CD4-positive, alpha-beta T cell treated with Interferon alpha-2 for 1 hour (primary cell): ENCODE data around the gene ALOX5.

Source experiments
- DNase-seq, 2 donors: peaks; one replicate each; pipeline ENCODE4 v3.0.0-alpha.2; 2020 to 2022

Gene ALOX5

DNA sequence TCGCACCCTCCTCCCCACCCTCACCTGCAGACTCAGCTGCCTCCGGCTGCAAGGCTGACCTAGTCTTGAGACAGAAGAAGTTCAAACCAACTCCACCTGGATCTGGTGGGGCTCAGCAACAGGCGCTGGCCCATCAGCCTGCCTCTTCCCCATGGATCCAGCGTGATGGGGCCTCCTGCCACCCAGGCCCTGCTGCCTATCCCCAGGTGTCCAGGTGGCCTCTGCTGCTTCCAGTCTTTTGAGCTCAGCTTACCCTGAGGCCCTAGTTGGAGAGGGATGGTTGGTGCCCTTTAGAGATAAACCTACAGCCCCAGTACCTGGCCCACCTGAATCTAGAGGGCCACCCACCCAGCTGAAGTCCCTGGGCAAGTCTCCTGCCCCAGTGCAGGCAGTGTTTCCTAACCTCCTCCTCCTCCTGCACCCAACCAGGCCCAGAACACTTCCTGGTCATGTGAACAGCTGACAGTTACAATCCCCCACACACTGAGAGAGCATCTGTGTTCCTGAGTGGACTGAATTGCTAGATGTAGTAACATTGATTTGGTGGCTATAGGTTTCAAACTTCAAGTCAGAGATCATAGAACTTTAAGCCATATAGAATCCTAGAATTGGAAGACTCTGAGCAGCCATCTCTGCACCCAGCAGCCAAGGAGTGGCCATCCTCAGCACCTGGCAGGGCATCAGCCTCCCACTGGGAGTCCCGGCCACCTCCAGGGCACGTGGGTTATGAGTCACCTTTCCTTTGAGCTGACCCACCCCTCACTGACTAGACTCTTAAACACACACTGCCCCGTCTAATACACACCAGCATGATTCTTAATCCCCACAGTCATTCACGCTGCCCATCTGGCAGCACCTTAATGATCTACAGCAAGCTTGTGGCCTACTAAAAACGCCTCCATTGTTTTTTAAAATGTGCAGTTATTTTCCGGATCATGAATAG is 51.9 kb downstream of the ALOX5 start:
- no peak for DNase-seq

- DNase-seq, result no peak
These were observed 53.4 kb downstream of the ALOX5 start for GRCh38 chr10:45427262-45427969.

DNA sequence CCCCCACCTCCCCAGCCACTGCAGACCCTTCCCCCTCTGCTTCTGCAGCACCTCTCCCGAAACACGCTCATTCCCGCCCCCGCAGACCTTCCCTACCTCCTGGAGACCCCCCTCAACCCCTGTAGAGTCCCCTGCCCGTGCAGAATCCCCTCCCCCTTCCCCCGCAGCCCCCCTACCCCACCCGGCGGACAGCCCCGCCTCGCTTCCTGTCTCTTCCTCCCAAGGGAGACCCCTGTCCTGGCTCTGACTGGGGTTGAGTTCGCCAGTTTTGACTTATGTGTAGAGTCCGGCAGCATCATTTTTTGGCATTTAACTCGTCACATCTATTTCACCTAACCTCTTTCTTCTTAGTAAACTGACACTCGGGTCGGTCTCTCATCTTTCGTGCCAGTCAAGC is 54.0 kb downstream of the ALOX5 start:
- no peak for DNase-seq

GRCh38 chr10:45428611-45429510 is 54.8 kb downstream of the ALOX5 start:
- no peak for DNase-seq

DNA sequence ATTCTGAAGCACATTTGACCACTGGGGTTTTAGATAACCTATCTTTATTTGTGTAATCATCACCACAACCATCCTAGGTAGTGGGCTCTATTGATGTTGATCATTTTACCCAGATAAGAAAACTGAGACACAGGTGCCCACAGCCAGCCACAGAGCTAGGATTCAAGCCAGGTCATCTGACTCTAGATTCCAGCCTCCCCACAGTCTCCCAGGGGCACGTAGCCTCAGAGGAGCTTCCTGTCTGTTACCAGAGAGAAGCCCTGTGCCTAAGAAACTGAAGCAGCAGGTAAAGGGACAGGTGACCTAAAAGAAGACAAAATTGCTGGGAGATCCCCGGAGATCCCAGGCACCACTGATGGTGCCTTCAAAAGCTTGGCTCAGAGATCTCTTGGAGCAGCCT is 55.8 kb downstream of the ALOX5 start:
- DNase-seq, result no peak

GRCh38 chr10:45432113-45432512 is 58.1 kb downstream of the ALOX5 start:
- no peak for DNase-seq

- DNase-seq, result no peak
These were observed 58.9 kb downstream of the ALOX5 start for GRCh38 chr10:45432700-45433472.

GRCh38 chr10:45433716-45434469 is 59.9 kb downstream of the ALOX5 start:
- peak in 1 of 2 donors; percentile 31 for DNase-seq

DNA sequence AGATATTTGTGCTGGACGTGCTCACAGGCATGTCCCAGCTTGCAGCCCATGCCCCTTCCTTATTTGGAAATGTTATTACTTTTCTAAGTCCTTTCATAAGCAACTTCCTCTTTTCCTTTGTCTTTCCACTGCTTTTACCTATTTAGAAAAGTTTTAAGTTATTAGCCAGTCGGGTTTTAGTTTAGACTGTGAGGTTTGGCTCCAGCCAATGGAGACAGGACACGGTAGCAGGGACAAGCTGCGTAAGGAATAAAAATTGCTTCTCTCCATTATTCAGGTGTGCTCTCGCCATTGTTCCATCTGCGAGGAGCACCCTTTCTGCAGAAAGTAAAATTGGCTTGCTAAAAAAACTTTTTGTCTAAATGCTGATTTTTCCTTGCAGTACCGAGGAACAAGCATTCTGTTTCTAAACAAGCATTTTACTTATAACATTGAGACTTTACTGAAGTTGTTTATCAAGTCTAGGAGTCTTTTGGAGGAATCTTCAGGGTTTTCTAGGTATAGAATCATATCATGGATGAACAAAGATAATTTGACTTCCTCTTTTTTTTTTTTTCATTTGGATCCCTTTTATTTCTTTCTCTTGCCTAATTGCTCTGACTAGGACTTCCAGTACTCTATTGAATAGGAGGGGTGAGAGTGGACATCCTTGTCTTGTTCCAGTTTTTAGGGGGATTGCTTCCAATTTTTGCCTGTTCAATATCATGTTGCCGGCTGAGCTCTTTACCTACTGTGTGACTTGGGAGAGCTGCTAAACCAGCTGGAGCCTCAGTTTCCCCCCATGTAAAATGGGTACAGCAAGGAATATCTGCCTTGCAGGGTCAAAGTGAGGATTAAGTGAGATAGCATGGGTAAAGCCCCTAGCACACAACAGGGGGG is 63.8 kb downstream of the ALOX5 start:
- no peak for DNase-seq

DNA sequence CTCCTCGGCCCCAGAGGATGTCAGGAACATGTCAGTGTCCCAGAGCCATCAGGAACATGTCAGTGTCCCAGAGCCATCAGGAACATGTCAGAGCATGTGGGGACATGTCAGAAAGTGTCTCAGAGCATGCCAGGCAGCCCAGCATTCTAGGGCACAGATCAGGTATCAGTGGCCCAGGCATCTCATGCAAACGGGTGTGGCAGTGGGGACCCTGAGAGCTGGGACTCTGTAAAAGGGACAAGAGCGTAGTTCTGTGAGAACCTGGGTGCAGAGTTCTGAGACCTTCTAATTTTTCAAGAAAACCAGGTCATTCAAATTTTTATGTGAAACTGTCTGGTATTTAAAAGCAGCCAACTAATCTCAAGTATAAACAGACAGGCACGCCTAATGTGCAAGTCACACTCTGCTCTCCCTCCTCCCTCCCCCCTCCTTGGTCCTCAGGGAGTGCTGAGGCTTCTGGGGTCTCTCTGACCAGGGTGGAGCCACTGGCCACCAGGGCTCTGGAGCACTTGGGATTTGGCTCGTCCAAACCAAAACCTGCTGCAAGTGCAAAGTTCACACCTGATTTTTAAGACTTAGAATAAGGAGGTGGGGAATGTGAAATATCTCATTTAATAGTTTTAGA is 64.6 kb downstream of the ALOX5 start:
- no peak for DNase-seq

GRCh38 chr10:45439365-45439764 is 65.3 kb downstream of the ALOX5 start:
- DNase-seq, result no peak

- no peak for DNase-seq
These were observed 65.9 kb downstream of the ALOX5 start for GRCh38 chr10:45439873-45440272.

GRCh38 chr10:45440511-45441062 is 66.6 kb downstream of the ALOX5 start:
- DNase-seq, result no peak

DNA sequence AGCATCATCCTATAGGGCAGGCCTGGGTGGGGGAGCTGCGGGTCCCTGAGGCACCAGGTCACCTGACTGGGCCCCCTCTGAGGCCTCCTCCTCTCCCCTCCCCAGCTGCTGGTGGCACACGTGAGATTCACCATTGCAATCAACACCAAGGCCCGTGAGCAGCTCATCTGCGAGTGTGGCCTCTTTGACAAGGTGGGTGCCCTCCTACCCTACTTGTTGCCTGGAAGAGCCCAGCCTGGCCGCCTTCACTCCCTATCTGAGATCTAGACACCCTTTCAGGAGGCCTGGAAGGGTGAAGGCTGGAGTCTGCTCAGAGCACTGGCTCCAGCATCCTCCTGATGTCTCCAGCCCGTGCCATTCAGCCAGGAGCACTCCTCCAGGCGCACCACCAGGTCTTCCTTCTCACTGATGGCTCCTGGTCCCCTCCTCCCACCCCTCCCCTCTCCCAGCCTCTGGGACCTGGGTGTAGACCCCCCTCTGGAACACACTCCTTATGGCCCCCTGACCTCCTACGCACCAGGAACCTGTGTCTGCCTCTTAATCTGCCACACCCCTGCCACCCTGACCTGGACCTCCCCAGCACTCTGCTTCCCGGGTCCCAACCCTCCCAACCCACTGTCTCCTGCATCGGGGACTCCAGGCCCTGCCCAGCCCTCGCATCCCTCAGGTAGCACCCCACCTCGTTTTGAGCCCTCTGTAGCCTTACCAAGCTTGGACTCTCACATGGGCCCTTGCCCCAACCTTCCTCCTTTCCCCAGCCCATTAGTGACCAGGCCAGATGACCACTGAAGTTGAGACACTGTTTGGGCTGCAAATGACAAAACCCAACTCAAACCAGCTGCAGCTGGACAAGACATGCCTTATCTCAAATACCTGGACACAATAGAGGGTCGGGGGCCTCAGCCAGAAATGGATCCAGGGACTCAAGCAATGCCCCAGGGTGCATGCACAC is 67.5 kb downstream of the ALOX5 start:
- no peak for DNase-seq

GRCh38 chr10:45442251-45442650 is 68.2 kb downstream of the ALOX5 start:
- DNase-seq, result no peak

DNA sequence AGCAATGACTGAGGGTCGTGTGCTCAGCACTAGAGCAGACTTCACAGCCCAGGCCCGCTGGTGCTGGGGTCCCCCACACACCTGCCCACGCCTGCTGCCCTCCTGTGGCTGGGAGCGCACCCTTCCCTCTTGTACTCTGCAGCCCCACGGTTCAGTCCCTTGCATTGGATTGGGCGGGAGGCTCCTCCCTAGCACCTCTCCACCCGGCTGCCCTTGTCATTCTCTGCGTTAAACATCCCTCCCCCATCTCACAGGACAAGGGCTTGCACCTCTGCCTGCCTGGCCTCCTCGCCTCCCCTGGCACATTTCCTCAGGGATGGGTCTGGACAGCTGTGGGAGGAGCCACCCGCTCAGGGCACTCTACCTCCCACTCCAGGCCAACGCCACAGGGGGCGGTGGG is 68.6 kb downstream of the ALOX5 start:
- DNase-seq, result no peak

- no peak for DNase-seq
These were observed 69.3 kb downstream of the ALOX5 start for GRCh38 chr10:45443101-45444009.
